Measurements from ENCODE around the gene LRIT3.

LRIT3 gene

GRCh38 chr4:109878355-109878754 is 30.4 kb downstream of the LRIT3 start:
- no peak overlapping the region for H3K4me3 ChIP-seq (ENCODE audit: low read depth, low read length)
- no peak for DNase-seq (ENCODE audit: low read depth)
- no peak for TF ChIP-seq CTCF (IDR thresholded peaks at IDR 0.05; ENCODE audit: insufficient read depth, low read depth, low read length, missing control alignments)

- no peak for DNase-seq (ENCODE audit: low read depth)
- TF ChIP-seq CTCF (IDR thresholded peaks at IDR 0.05; ENCODE audit: insufficient read depth, low read depth, low read length, missing control alignments): no peak
- no peak overlapping the region for H3K4me3 ChIP-seq (ENCODE audit: low read depth, low read length)
These were observed 31.2 kb downstream of the LRIT3 start for GRCh38 chr4:109879081-109879480.

- H3K4me3 ChIP-seq (ENCODE audit: low read depth, low read length): no peak overlapping the region
- no peak for TF ChIP-seq CTCF (IDR thresholded peaks at IDR 0.05; ENCODE audit: insufficient read depth, low read depth, low read length, missing control alignments)
These were observed 31.9 kb downstream of the LRIT3 start for GRCh38 chr4:109879636-109880314.

GRCh38 chr4:109886303-109886702 is 38.4 kb downstream of the LRIT3 start:
- no peak for DNase-seq (ENCODE audit: low read depth)
- no peak overlapping the region for H3K4me3 ChIP-seq (ENCODE audit: low read depth, low read length)
- no peak for TF ChIP-seq CTCF (IDR thresholded peaks at IDR 0.05; ENCODE audit: insufficient read depth, low read depth, low read length, missing control alignments)

More at GRCh38 chr4:109879636-109880314, 31.9 kb downstream of the LRIT3 start:
- DNase-seq (ENCODE audit: low read depth): no peak

GRCh38 chr4:109887071-109887470 is 39.2 kb downstream of the LRIT3 start:
- DNase-seq (ENCODE audit: low read depth): no peak
- no peak overlapping the region for H3K4me3 ChIP-seq (ENCODE audit: low read depth, low read length)
- no peak for TF ChIP-seq CTCF (IDR thresholded peaks at IDR 0.05; ENCODE audit: insufficient read depth, low read depth, low read length, missing control alignments)

GRCh38 chr4:109890076-109890475 is 42.2 kb downstream of the LRIT3 start:
- no peak for DNase-seq (ENCODE audit: low read depth)
- no peak overlapping the region for H3K4me3 ChIP-seq (ENCODE audit: low read depth, low read length)
- TF ChIP-seq CTCF (IDR thresholded peaks at IDR 0.05; ENCODE audit: insufficient read depth, low read depth, low read length, missing control alignments): no peak
